H9 (cell line): ENCODE results near the gene C3orf22. TPM values are rescaled to one million over a fixed set of nuclear protein-coding genes. Genes with fewer than 3 reads are reported as not detected.
A peak's percentile ranks its signal among the peaks of the same experiment; 100 is the strongest.

Source experiments
- DNase-seq: peaks from one replicate; pipeline ENCODE4 v3.0.0-alpha.2; 2017
- H2AFZ ChIP-seq: one replicate; pipeline ENCODE4 v1.6.1; 2013; ENCODE audit warnings: mild to moderate bottlenecking, low read length, control low read depth, moderate library complexity
- H2AK5ac ChIP-seq: 2 replicates; pipeline ENCODE4 v1.6.1; 2013; ENCODE audit warnings: low read length, control low read depth, mixed read lengths; ENCODE audit not compliant: insufficient read length
- H2BK120ac ChIP-seq: one replicate; pipeline ENCODE4 v1.6.1; 2013; ENCODE audit warnings: low read depth, mild to moderate bottlenecking, low read length, control low read depth, inconsistent platforms; ENCODE audit not compliant: poor library complexity, severe bottlenecking
- H2BK12ac ChIP-seq: 2 replicates; pipeline ENCODE4 v1.6.1; 2013; ENCODE audit warnings: low read length, control low read depth, mixed read lengths, low read depth; ENCODE audit not compliant: insufficient read length
- H2BK15ac ChIP-seq: 2 replicates; pipeline ENCODE4 v1.6.1; 2013; ENCODE audit warnings: low read depth, low read length, control low read depth
- H2BK20ac ChIP-seq: one replicate; pipeline ENCODE4 v1.6.1; 2013; ENCODE audit warnings: low read depth, mild to moderate bottlenecking, low read length, control low read depth, inconsistent platforms; ENCODE audit not compliant: poor library complexity, severe bottlenecking
- H2BK5ac ChIP-seq: 2 replicates; pipeline ENCODE4 v1.6.1; 2013; ENCODE audit warnings: low read length, control low read depth, mixed read lengths; ENCODE audit not compliant: insufficient read length
- H3K14ac ChIP-seq: 2 replicates; pipeline ENCODE4 v1.6.1; 2013; ENCODE audit warnings: low read length, control low read depth; ENCODE audit not compliant: insufficient read depth
- H3K18ac ChIP-seq: 2 replicates; pipeline ENCODE4 v1.6.1; 2013; ENCODE audit warnings: low read depth, mild to moderate bottlenecking, mixed read lengths, low read length, control low read depth; ENCODE audit not compliant: insufficient read length
- H3K23ac ChIP-seq: 2 replicates; pipeline ENCODE4 v1.6.1; 2013; ENCODE audit warnings: low read length, control low read depth, mixed read lengths, low read depth; ENCODE audit not compliant: insufficient read length
- H3K23me2 ChIP-seq: 2 replicates; pipeline ENCODE4 v1.6.1; 2013; ENCODE audit warnings: low read depth, mild to moderate bottlenecking, mixed read lengths, low read length, control low read depth; ENCODE audit not compliant: insufficient read length, poor library complexity, severe bottlenecking
- H3K27ac ChIP-seq: 2 replicates; pipeline ENCODE4 v1.5.1; 2013; ENCODE audit warnings: low read length, control low read depth, mixed read lengths, low read depth; ENCODE audit not compliant: insufficient read length
- H3K27me3 ChIP-seq: 2 replicates; pipeline ENCODE4 v1.6.1; 2013; ENCODE audit warnings: low read length, control low read depth, inconsistent platforms; ENCODE audit not compliant: insufficient read depth
- H3K4ac ChIP-seq: 2 replicates; pipeline ENCODE4 v1.6.1; 2013; ENCODE audit warnings: low read depth, mild to moderate bottlenecking, control low read depth, inconsistent platforms, low read length, moderate library complexity
- H3K4me1 ChIP-seq: 2 replicates; pipeline ENCODE4 v1.6.1; 2013; ENCODE audit warnings: low read length, control low read depth, inconsistent platforms; ENCODE audit not compliant: insufficient read depth
- H3K4me2 ChIP-seq: 2 replicates; pipeline ENCODE4 v1.6.1; 2013; ENCODE audit warnings: low read length, control low read depth, mixed read lengths; ENCODE audit not compliant: insufficient read length, insufficient read depth
- H3K56ac ChIP-seq: 2 replicates; pipeline ENCODE4 v1.6.1; 2013; ENCODE audit warnings: low read depth, mild to moderate bottlenecking, mixed read lengths, low read length, control low read depth; ENCODE audit not compliant: insufficient read length
- H3K79me1 ChIP-seq: 2 replicates; pipeline ENCODE4 v1.6.1; 2013; ENCODE audit warnings: low read depth, mild to moderate bottlenecking, moderate library complexity, low read length, control low read depth, inconsistent platforms; ENCODE audit not compliant: insufficient read depth, poor library complexity, severe bottlenecking
- H3K79me2 ChIP-seq: 2 replicates; pipeline ENCODE4 v1.6.1; 2013; ENCODE audit warnings: low read length, control low read depth, inconsistent platforms; ENCODE audit not compliant: insufficient read depth
- H3K9ac ChIP-seq: 2 replicates; pipeline ENCODE4 v1.6.1; 2013; ENCODE audit warnings: low read length, control low read depth, mixed read lengths; ENCODE audit not compliant: insufficient read length; ENCODE audit errors: extremely low read depth
- H3K9me3 ChIP-seq: one replicate; pipeline ENCODE4 v1.6.1; 2013; ENCODE audit warnings: low read depth, low read length, inconsistent platforms; ENCODE audit not compliant: control insufficient read depth
- H3T11ph ChIP-seq: one replicate; pipeline ENCODE4 v1.6.1; 2013; ENCODE audit warnings: mild to moderate bottlenecking, low read length, control low read depth, inconsistent platforms
- H4K20me1 ChIP-seq: one replicate; pipeline ENCODE4 v1.6.1; 2013; ENCODE audit not compliant: control insufficient read depth, insufficient read length, insufficient read depth
- H4K5ac ChIP-seq: 2 replicates; pipeline ENCODE4 v1.6.1; 2013; ENCODE audit warnings: low read depth, mild to moderate bottlenecking, mixed read lengths, low read length, control low read depth; ENCODE audit not compliant: insufficient read length
- H4K8ac ChIP-seq: replicated peaks from 2 replicates; pipeline ENCODE4 v1.6.1; 2013; ENCODE audit warnings: low read length, control low read depth, mixed read lengths, low read depth; ENCODE audit not compliant: insufficient read length
- H4K91ac ChIP-seq: 2 replicates; pipeline ENCODE4 v1.6.1; 2013; ENCODE audit warnings: low read depth, mild to moderate bottlenecking, moderate library complexity, mixed read lengths, low read length, control low read depth; ENCODE audit not compliant: insufficient read length
- H3K27ac Mint-ChIP-seq, 3 experiments: 2 replicates in 2 of 3; 3 replicates in 1 of 3; pipeline ENCODE4 v1.8.0; 2020 to 2021; ENCODE audit warnings: mixed read lengths in 3 of 3, mild to moderate bottlenecking in 1 of 3, moderate library complexity in 1 of 3
- H3K27me3 Mint-ChIP-seq: 2 replicates; pipeline ENCODE4 v1.8.0; 2021; ENCODE audit warnings: low read depth, mild to moderate bottlenecking, moderate library complexity, mixed read lengths
- H3K36me3 Mint-ChIP-seq, 3 experiments: 2 replicates in 2 of 3; 3 replicates in 1 of 3; pipeline ENCODE4 v1.8.0; 2020 to 2021; ENCODE audit warnings: low read depth in 3 of 3, mixed read lengths in 3 of 3; ENCODE audit not compliant: insufficient read depth in 1 of 3
- H3K4me1 Mint-ChIP-seq, 2 experiments: 2 replicates each; pipeline ENCODE4 v1.8.0; 2020; ENCODE audit warnings: mixed read lengths in 2 of 2
- H3K4me3 Mint-ChIP-seq, 2 experiments: 2 replicates in 1 of 2; 3 replicates in 1 of 2; pipeline ENCODE4 v1.8.0; 2020 to 2021; ENCODE audit warnings: mild to moderate bottlenecking in 2 of 2, mixed read lengths in 2 of 2, moderate library complexity in 1 of 2
- H3K9me3 Mint-ChIP-seq, 2 experiments: 2 replicates in 1 of 2; 3 replicates in 1 of 2; pipeline ENCODE4 v1.8.0; 2020; ENCODE audit warnings: mild to moderate bottlenecking in 2 of 2, mixed read lengths in 2 of 2, moderate library complexity in 1 of 2
- WGBS: extraction: QIAGEN DNeasy Blood & Tissue Kit; methylation state at CpG from one replicate; pipeline ENCODE4 v1.1.7; 2013; ENCODE audit warnings: missing lambda C conversion rate, low lambda C conversion rate, mixed read lengths; ENCODE audit not compliant: insufficient read length; ENCODE audit errors: extremely low coverage; 5-methylcytosine and 5-hydroxymethylcytosine counted together
- total RNA-seq: library from RNA; stranded (reverse); gene quantifications from 2 replicates; pipeline ENCODE4 v1.2.1, GENCODE V29; 2021
- TF ChIP-seq, protein P1 (sequence below): fragments of 200-600 bp; sonication (generic); conservative IDR thresholded peaks from 3 replicates; pipeline ENCODE4 v1.8.0; 2021; ENCODE audit warnings: antibody characterized with exemption, mild to moderate bottlenecking

The C3orf22 gene
- total RNA-seq, 1 experiment from 2014 or later, result not detected

DNA sequence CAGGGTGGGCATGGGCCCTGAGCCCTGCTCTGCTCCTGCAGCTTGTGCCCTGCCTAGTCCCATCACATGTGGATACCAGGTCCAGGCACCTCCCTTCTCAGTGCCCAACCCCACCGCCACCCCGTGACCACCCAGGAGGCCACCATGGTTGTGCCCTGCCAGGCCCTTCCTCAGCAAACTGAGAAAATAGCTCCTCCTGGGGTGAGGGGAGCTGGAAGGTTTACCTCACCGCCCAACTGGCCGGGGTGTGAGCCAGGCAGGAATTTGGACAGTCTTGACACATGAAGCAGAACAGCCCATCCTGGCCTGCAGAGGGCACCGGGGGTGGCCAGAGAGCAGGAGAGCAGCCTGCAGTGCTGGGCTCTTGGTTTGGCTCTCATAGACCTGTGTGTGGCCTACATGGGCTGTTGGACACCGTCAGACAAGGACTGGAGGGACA, 11.4 kb upstream of the C3orf22 start:
- Histone ChIP-seq H3K79me2 (no peaks in the 10 kb centered on the region), H3K4me2 (no peak overlapping the region), H2BK20ac (no peak overlapping the region), H2AK5ac (no peak overlapping the region), H2BK15ac (no peak overlapping the region), H3K79me1 (no peaks in the 10 kb centered on the region), H3T11ph (no peak overlapping the region), H4K20me1 (no peaks in the 10 kb centered on the region), H3K27me3 (no peaks in the 10 kb centered on the region), H3K18ac (no peak overlapping the region), H4K91ac (no peak overlapping the region), H3K4ac (no peak overlapping the region), H4K8ac (no peak overlapping the region), H2BK5ac (no peak overlapping the region), H3K23me2 (no peaks in the 10 kb centered on the region), H3K9me3 (no peaks in the 10 kb centered on the region), H3K27ac (no peak overlapping the region), H2BK120ac (no peak overlapping the region), H3K56ac (no peak overlapping the region), H2AFZ (no peak overlapping the region), H4K5ac (no peak overlapping the region), H3K9ac (no peak overlapping the region), H3K14ac (no peak overlapping the region), H3K4me1 (no peaks in the 10 kb centered on the region), H2BK12ac (no peak overlapping the region), H3K23ac (no peak overlapping the region)
- H3K36me3 Mint-ChIP-seq, result no peaks in the 10 kb centered on the region
- WGBS, result no CpG with 5 or more reads among the region's 6 CpGs
- no peak overlapping the region for H3K4me3 Mint-ChIP-seq
- no peaks in the 10 kb centered on the region for H3K9me3 Mint-ChIP-seq
- H3K27ac Mint-ChIP-seq, result no peak overlapping the region; a peak in 1 of 7 replicates
- H3K27me3 Mint-ChIP-seq, result peaks cover 2% of the 10 kb centered on the region; the same call in 1 of the 2 replicates
- DNase-seq, result peak; percentile 41
- TF ChIP-seq, protein P1, sequence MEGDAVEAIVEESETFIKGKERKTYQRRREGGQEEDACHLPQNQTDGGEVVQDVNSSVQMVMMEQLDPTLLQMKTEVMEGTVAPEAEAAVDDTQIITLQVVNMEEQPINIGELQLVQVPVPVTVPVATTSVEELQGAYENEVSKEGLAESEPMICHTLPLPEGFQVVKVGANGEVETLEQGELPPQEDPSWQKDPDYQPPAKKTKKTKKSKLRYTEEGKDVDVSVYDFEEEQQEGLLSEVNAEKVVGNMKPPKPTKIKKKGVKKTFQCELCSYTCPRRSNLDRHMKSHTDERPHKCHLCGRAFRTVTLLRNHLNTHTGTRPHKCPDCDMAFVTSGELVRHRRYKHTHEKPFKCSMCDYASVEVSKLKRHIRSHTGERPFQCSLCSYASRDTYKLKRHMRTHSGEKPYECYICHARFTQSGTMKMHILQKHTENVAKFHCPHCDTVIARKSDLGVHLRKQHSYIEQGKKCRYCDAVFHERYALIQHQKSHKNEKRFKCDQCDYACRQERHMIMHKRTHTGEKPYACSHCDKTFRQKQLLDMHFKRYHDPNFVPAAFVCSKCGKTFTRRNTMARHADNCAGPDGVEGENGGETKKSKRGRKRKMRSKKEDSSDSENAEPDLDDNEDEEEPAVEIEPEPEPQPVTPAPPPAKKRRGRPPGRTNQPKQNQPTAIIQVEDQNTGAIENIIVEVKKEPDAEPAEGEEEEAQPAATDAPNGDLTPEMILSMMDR, result peak; percentile 37; the same call in 2 of the 3 replicates
- peaks cover 6 to 7% of the 10 kb centered on the region in 2 experiments; a peak in 3 of 4 replicates for H3K4me1 Mint-ChIP-seq
